Breast epithelium (tissue), 4 donors: ENCODE measurements around the gene SYN1. TPM values are rescaled to one million over a fixed set of nuclear protein-coding genes. Genes with fewer than 3 reads are reported as not detected.
A peak's percentile ranks its signal among the peaks of the same experiment; 100 is the strongest.

Experiments
- DNase-seq, 2 donors: peaks; one replicate each; pipeline ENCODE4 v3.0.0-alpha.2; 2019; ENCODE audit warnings: low spot score in 2 of 2
- H3K27ac ChIP-seq, 2 donors: fragments of 200-600 bp; sonication (generic) in 1 of 2; one replicate each; pipeline ENCODE4 v1.5.1; 2016 to 2019; ENCODE audit warnings: mild to moderate bottlenecking in 1 of 2
- H3K27me3 ChIP-seq, 2 donors: fragments of 200-600 bp; sonication (generic) in 1 of 2; one replicate each; pipeline versions ENCODE4 v1.5.1 to v1.6.0; 2017 to 2019; ENCODE audit warnings: control low read depth in 1 of 2, mild to moderate bottlenecking in 1 of 2
- H3K36me3 ChIP-seq: fragments of 200-600 bp; one replicate; pipeline ENCODE4 v1.5.1; 2019
- H3K4me1 ChIP-seq, 2 donors: fragments of 200-600 bp; sonication (generic); one replicate each; pipeline ENCODE4 v1.5.1; 2016 to 2019; ENCODE audit warnings: control low read depth in 1 of 2
- H3K4me3 ChIP-seq, 3 donors: fragments of 200-600 bp; sonication (generic); 1 replicate in 2 of 3; 2 replicates in 1 of 3; pipeline ENCODE4 v1.5.1; 2016 to 2019; ENCODE audit warnings: mild to moderate bottlenecking in 3 of 3, moderate library complexity in 2 of 3
- H3K9me3 ChIP-seq, 2 donors: fragments of 200-600 bp; sonication (generic) in 1 of 2; one replicate each; pipeline ENCODE4 v1.5.1; 2016 to 2019; ENCODE audit warnings: control low read depth in 1 of 2
- CTCF ChIP-seq, 3 donors: fragments of 450-650 bp; IDR thresholded peaks; one replicate each; pipeline ENCODE4 v1.5.1; 2016 to 2017; ENCODE audit warnings: antibody characterized with exemption in 3 of 3, mild to moderate bottlenecking in 3 of 3, moderate library complexity in 3 of 3
- POLR2A ChIP-seq: fragments of 450-650 bp; IDR thresholded peaks from one replicate; pipeline ENCODE4 v1.6.1; 2016; ENCODE audit warnings: antibody characterized with exemption, mild to moderate bottlenecking, moderate library complexity
- POLR2AphosphoS5 ChIP-seq, 3 donors: sonication (generic); formaldehyde crosslinking; IDR thresholded peaks; one replicate each; pipeline ENCODE4 v1.6.1; 2017; ENCODE audit warnings: antibody characterized with exemption in 3 of 3
- intact Hi-C: fragments of 100-400 bp; cut with DNase I; formaldehyde crosslinking; loops from one replicate; pipeline ENCODE4 v1.15.1; 2023; ENCODE audit warnings: low total_unique reads
- total RNA-seq, 3 donors: library from RNA; depleted of rRNA; stranded (reverse); fragments of >200 nt; gene quantifications; one replicate each; pipeline ENCODE4 v1.1.0, GENCODE V29; 2016

Gene SYN1
- total RNA-seq, 3 donors from 2014 or later, result not detected

GRCh38 chrX:47523713-47524166, 95.9 kb downstream of the SYN1 start:
- H3K4me3 ChIP-seq, result peak overlapping the region; percentile 42 to 76 (median 55)
- H3K9me3 ChIP-seq, result peaks cover 5 to 26% of the 10 kb centered on the region in 2 donors
- no peaks in the 10 kb centered on the region for H3K4me1 ChIP-seq
- H3K36me3 ChIP-seq, result no peaks in the 10 kb centered on the region
- peaks cover 0 to 15% of the 10 kb centered on the region in 2 donors for H3K27me3 ChIP-seq
- intact Hi-C loops, result no loop called here
- DNase-seq, result no peak
- TF ChIP-seq POLR2A, result no peak
- no peak for TF ChIP-seq CTCF (IDR thresholded peaks at IDR 0.05)
- no peak for TF ChIP-seq POLR2AphosphoS5 (IDR thresholded peaks at IDR 0.05)
- H3K27ac ChIP-seq, result peak overlapping the region in 1 of 2 donors; percentile 43

- Histone ChIP-seq H3K4me1 (no peaks in the 10 kb centered on the region), H3K27me3 (peaks cover 0 to 11% of the 10 kb centered on the region in 2 donors), H3K36me3 (no peaks in the 10 kb centered on the region), H3K27ac (peak overlapping the region in 1 of 2 donors; percentile 43), H3K4me3 (peak overlapping the region; percentile 42 to 76 (median 55)), H3K9me3 (peaks cover 5 to 26% of the 10 kb centered on the region in 2 donors)
- TF ChIP-seq POLR2A (no peak), POLR2AphosphoS5 (IDR thresholded peaks at IDR 0.05) (peak in 2 of 3 donors; percentile 24 to 53), CTCF (IDR thresholded peaks at IDR 0.05) (peak; percentile 7 to 71 (median 70))
- peak; percentile 58 to 81 for DNase-seq
- intact Hi-C loops, result no loop called here
These were observed 96.4 kb downstream of the SYN1 start for GRCh38 chrX:47523297-47523696.

Other genes starting within 250 kb of the SYN1 start
- gene ZNF157, start 249.3 kb downstream of the SYN1 start, total RNA-seq, result under 1 TPM in 2 of 3 donors, not detected in 1; 0.29 to 0.33 TPM
- 10 to 100 TPM in 1 of 3 donors, 1 to 10 TPM in 2; 7.2 to 14.0 (median 9.2) TPM for gene ZNF41, start 136.6 kb downstream of the SYN1 start, total RNA-seq
- gene ARAF, start 58.7 kb downstream of the SYN1 start, total RNA-seq, result 10 to 100 TPM; 27.9 to 37.6 (median 30.6) TPM
- gene TIMP1, start 37.4 kb downstream of the SYN1 start, total RNA-seq, result 100 to 1,000 TPM in 2 of 3 donors, 10 to 100 TPM in 1; 85.9 to 225 (median 180) TPM
- 10 to 100 TPM in 1 of 3 donors, 1 to 10 TPM in 2; 2.6 to 17.4 (median 3.3) TPM for gene CFP, start 10.1 kb upstream of the SYN1 start, total RNA-seq
- gene ELK1, start 30.7 kb upstream of the SYN1 start, total RNA-seq, result 10 to 100 TPM; 18.0 to 22.0 (median 21.0) TPM
- gene UXT, start 39.3 kb upstream of the SYN1 start, total RNA-seq, result 100 to 1,000 TPM; 130 to 155 (median 140) TPM
- gene ZNF81, start 217.0 kb upstream of the SYN1 start, total RNA-seq, result 10 to 100 TPM in 2 of 3 donors, 1 to 10 TPM in 1; 6.4 to 11.1 (median 10.2) TPM